GM12801 (cell line): ENCODE data around the gene COL8A2.

Source experiments
- TF ChIP-seq, protein P1 (sequence below): IDR thresholded peaks from one replicate; pipeline ENCODE4 v1.5.1; 2011; ENCODE audit warnings: control low read depth; ENCODE audit not compliant: insufficient read length; ENCODE audit errors: extremely low read depth

The COL8A2 gene

DNA sequence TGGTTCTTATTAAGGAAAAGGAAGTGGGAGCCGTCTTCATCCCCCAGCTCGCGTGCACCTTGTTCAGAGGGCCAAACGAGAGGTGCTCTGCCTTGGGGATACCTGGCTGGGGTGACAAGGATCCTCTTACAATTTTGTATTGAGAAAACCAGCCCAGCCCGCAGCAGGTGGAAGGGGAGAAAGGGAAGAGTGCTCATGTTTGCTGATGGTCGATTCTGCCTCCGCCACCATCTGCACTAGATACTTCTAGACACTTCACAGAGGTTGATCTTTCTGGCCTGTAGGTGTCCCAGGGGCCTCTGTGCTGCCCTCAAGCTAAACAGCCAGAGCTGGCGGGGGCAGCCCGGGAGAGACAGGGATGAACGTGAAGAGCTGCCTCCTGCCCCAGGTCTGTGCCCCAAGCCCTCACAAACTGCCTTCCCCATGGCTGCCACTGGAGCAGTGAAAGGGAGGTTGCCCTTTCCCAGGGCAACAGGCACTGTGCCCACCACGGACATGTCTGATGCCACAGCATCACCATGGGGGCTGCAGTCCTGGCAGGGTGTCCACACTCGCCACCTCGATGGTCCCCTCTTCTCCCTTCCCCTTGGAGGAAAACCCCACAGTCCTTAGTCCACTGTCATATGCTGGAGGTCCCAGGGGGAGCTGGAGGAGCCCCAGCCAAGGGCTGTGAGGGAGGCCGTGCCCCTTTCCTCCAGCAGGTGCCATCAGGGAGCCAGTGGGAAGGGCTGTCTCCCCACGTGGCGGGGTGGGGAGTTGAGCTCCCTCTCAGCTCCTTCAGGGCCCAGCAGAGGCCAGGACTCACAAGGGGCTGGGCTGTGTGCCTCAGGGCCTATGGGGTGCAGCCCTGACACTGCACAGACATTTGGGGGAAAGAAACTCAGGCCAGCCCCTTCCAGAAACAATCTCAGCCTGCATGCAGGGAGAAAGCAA is 28.3 kb downstream of the COL8A2 start:
- TF ChIP-seq, protein P1, sequence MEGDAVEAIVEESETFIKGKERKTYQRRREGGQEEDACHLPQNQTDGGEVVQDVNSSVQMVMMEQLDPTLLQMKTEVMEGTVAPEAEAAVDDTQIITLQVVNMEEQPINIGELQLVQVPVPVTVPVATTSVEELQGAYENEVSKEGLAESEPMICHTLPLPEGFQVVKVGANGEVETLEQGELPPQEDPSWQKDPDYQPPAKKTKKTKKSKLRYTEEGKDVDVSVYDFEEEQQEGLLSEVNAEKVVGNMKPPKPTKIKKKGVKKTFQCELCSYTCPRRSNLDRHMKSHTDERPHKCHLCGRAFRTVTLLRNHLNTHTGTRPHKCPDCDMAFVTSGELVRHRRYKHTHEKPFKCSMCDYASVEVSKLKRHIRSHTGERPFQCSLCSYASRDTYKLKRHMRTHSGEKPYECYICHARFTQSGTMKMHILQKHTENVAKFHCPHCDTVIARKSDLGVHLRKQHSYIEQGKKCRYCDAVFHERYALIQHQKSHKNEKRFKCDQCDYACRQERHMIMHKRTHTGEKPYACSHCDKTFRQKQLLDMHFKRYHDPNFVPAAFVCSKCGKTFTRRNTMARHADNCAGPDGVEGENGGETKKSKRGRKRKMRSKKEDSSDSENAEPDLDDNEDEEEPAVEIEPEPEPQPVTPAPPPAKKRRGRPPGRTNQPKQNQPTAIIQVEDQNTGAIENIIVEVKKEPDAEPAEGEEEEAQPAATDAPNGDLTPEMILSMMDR: no peak

DNA sequence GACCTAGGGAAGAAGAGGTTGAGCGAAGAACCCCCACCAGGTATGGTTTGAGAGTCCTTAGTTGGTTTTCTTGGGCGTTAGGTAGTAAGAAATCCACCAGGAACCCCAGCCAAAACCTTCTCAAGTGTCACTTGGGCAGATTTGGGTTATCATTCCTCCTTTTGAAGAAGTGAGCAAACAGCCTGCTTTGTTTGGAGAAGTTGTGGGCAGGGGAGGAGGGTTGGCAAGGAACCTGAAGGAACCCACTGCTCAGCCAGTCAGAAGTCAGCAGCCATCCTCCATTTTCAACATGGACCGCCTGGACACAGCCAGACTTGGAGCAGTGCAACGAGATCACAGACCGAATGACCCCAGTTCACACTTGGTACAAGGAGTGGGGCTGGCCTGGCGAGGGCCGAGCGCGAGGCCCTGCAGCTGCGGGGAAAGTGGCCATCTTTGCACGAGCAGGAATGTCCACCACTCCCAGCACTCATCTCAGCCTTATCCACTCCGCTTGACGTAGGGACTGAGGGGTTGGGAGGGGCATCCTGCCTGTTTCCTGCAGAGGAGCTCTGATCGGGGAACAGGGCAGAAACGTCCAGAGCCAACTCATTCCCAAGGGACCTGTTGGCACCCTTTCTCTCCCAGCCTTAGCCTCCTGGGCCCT is 29.1 kb downstream of the COL8A2 start:
- TF ChIP-seq, protein P1: no peak

DNA sequence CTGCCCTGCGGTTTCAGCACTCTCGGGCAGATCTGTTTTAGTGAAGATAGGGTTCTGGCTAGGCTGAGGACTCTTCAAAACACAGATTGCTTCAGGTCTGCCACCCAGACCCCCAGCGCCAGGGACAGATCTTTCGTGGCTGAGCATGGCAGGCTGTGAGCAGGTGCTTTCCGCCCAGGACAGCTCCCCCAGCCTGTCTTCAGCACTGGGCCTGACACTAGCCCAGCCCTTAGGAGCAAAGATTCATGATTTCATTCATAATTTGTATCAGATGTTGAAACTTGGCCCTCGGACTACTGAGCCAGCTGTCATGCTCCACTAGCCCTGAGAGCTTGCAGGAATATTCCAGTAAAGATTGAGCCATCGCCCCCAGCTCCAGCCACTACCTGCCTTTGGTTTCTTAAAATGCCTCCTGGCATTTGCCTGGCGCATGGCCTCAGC is 30.4 kb downstream of the COL8A2 start:
- TF ChIP-seq, protein P1: no peak

DNA sequence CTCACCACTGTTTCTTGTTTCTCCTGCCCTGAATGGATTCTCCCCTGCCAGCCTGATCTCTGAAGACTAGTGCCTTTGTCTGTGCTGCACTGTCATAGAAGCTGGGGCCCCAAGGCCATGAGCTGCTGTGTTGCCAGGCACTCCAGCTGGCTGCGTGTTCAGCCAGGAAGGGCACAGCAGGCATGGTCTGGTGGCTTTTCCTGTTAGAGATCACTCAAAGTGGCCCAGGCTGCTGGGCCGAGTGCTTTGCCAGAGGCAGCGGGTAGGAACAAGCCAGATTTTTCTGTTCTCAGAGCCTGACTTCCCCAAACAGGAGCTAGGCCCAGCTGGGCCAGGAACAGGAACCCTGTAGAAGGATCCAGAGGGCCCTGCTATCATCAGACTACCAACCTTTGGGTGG is 31.1 kb downstream of the COL8A2 start:
- TF ChIP-seq, protein P1: no peak

GRCh38 chr1:36093226-36093625 is 31.8 kb downstream of the COL8A2 start:
- TF ChIP-seq, protein P1: no peak

GRCh38 chr1:36092798-36093185 is 32.2 kb downstream of the COL8A2 start:
- TF ChIP-seq, protein P1: no peak

DNA sequence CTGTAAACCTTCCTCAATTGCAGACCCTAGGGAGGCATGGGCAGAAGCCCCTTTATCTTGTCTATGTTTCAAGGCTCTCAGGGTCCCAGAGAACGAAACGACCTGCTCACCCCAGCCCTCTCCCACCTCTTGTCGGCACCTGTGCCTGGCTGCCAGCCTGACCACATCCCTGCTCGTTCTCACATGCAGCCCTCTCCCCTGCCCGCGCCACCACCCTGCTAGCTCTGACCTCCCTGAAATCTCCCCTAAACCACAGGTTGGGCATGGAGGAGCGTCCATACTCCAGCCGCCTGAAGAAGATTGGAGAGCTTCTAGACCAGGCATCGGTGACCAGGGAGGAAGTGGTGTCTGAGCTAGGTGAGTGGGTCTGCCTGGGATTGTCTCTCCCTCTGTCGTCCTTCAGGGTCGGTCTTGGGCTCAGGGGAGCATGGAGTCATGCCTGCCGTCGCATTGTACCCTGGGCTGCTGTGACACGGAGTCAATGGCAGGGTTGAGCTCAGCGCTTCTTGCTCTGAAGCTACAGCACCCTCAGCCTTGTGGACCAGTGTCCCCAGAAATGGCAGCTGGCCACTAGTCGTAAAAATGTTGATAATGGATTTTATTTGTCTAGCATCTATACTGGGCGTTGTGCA is 32.7 kb downstream of the COL8A2 start:
- TF ChIP-seq, protein P1: no peak
